Endothelial cell of umbilical vein (primary cell): Measurements from ENCODE around the gene RUSF1.

Source experiments
- EZH2 ChIP-seq: IDR thresholded peaks from 2 replicates; pipeline ENCODE4 v1.6.1; 2012; ENCODE audit warnings: borderline replicate concordance, low read depth, mild to moderate bottlenecking, moderate library complexity, low read length, inconsistent platforms; ENCODE audit not compliant: severe bottlenecking
- MAX ChIP-seq: IDR thresholded peaks from 2 replicates; pipeline ENCODE4 v1.6.1; 2011; ENCODE audit not compliant: insufficient read depth, insufficient read length
- POLR2A ChIP-seq: IDR thresholded peaks from 2 replicates; pipeline ENCODE4 v1.6.1; 2012; ENCODE audit warnings: low read depth, mild to moderate bottlenecking, control low read depth, low read length
- POLR2AphosphoS5 ChIP-seq: IDR thresholded peaks from 2 replicates; pipeline ENCODE4 v1.6.1; 2012; ENCODE audit warnings: low read depth, mild to moderate bottlenecking, control low read depth, low read length, moderate library complexity; ENCODE audit not compliant: insufficient read depth
- TF ChIP-seq, protein P1 (sequence below), 2 donors: IDR thresholded peaks; 1 replicate in 1 of 2; 2 replicates in 1 of 2; pipeline ENCODE4 v1.5.1; 2011; ENCODE audit warnings: low read length in 2 of 2, mild to moderate bottlenecking in 2 of 2, moderate library complexity in 2 of 2, control low read depth in 1 of 2, inconsistent platforms in 1 of 2, low read depth in 1 of 2; ENCODE audit not compliant: insufficient read depth in 1 of 2; ENCODE audit errors: extremely low read depth in 1 of 2

DNA sequence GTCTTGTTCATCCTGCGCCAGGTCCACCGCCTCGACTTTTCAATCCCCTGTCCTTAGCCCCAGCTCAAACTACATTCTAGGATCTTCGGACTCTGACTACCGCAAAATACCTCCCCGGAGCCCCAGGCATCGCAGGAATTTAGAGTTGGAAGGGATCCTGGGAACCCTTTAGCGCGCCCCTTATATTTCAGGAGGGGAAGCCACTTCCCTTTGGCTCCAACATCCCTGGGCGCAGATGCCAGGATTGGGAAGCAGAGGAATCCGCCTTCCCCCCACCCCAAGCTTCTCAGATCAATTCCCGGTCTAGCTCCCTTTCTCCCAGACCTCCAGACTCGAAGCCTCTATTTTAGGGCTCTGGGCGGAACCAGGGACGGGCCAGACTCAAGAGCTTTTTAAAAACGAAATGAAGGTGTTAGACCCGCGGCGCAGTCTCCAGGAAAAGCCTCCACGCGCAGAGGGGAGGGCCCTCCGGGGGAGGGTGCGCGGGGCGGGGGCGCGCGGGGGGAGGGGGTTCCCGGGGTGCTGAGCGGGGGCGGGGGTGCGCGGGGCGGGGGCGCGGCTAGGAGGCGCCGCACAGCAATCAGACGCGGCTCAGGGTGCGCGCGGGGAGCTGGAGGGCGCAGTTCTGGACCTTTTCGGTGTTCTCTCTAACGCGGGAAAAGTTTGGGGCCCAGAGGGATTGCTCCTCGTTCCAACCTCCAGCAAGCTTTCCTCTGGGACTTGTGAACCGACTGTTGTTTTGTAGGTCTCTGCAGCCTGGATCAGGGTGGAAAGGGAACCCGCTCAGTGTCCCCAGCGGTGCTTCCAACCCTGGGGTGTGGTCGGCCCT, 21.1 kb upstream of the RUSF1 start:
- TF ChIP-seq, protein P1, sequence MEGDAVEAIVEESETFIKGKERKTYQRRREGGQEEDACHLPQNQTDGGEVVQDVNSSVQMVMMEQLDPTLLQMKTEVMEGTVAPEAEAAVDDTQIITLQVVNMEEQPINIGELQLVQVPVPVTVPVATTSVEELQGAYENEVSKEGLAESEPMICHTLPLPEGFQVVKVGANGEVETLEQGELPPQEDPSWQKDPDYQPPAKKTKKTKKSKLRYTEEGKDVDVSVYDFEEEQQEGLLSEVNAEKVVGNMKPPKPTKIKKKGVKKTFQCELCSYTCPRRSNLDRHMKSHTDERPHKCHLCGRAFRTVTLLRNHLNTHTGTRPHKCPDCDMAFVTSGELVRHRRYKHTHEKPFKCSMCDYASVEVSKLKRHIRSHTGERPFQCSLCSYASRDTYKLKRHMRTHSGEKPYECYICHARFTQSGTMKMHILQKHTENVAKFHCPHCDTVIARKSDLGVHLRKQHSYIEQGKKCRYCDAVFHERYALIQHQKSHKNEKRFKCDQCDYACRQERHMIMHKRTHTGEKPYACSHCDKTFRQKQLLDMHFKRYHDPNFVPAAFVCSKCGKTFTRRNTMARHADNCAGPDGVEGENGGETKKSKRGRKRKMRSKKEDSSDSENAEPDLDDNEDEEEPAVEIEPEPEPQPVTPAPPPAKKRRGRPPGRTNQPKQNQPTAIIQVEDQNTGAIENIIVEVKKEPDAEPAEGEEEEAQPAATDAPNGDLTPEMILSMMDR (IDR thresholded peaks at IDR 0.05; ENCODE audit: extremely low read depth in 1 of 2, insufficient read depth in 1 of 2, low read depth in 1 of 2, low read length in 2 of 2), result no peak
- TF ChIP-seq POLR2AphosphoS5, result no peak
- TF ChIP-seq EZH2, result no peak
- TF ChIP-seq MAX, result no peak
- TF ChIP-seq POLR2A, result no peak
